ENCODE results near the gene CLEC4C. TPM values are rescaled to one million over a fixed set of nuclear protein-coding genes. Genes with fewer than 3 reads are reported as not detected.
"Not testable (repeated sequence)": the region's sequence is repeated elsewhere in the genome, so short reads cannot be mapped to it uniquely, and the experiment has no call there.

CLEC4C gene
- total RNA-seq, 1 donor from 2014 or later, result not detected

GRCh38 chr12:7784701-7785100 lies 37.5 kb upstream of the CLEC4C start:
- no peaks in the 10 kb centered on the region for H3K9me3 Mint-ChIP-seq (ENCODE audit: low read depth)
- no peak overlapping the region for H3K4me3 Mint-ChIP-seq (ENCODE audit: low read depth)
- no peak overlapping the region for H3K27ac Mint-ChIP-seq
- H3K27me3 Mint-ChIP-seq, result peaks cover 32% of the 10 kb centered on the region
- TF ChIP-seq, protein P1, sequence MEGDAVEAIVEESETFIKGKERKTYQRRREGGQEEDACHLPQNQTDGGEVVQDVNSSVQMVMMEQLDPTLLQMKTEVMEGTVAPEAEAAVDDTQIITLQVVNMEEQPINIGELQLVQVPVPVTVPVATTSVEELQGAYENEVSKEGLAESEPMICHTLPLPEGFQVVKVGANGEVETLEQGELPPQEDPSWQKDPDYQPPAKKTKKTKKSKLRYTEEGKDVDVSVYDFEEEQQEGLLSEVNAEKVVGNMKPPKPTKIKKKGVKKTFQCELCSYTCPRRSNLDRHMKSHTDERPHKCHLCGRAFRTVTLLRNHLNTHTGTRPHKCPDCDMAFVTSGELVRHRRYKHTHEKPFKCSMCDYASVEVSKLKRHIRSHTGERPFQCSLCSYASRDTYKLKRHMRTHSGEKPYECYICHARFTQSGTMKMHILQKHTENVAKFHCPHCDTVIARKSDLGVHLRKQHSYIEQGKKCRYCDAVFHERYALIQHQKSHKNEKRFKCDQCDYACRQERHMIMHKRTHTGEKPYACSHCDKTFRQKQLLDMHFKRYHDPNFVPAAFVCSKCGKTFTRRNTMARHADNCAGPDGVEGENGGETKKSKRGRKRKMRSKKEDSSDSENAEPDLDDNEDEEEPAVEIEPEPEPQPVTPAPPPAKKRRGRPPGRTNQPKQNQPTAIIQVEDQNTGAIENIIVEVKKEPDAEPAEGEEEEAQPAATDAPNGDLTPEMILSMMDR (IDR thresholded peaks at IDR 0.05; ENCODE audit: unreplicated experiment), result no peak
- no peaks in the 10 kb centered on the region for H3K36me3 Mint-ChIP-seq (ENCODE audit: insufficient read depth)
- DNase-seq (ENCODE audit: low spot score, unreplicated experiment), result no peak
- peaks cover 9% of the 10 kb centered on the region for H3K4me1 Mint-ChIP-seq (ENCODE audit: low read depth)

- H3K27me3 Mint-ChIP-seq, result peaks cover 20% of the 10 kb centered on the region
- not testable (repeated sequence) for H3K36me3 Mint-ChIP-seq (ENCODE audit: insufficient read depth); H3K9me3 Mint-ChIP-seq (ENCODE audit: low read depth); H3K4me1 Mint-ChIP-seq (ENCODE audit: low read depth); H3K4me3 Mint-ChIP-seq (ENCODE audit: low read depth); DNase-seq (ENCODE audit: low spot score, unreplicated experiment); H3K27ac Mint-ChIP-seq
Observed at GRCh38 chr12:7783433-7783832, 36.3 kb upstream of the CLEC4C start.

GRCh38 chr12:7782055-7782454 lies 34.9 kb upstream of the CLEC4C start:
- no peak for DNase-seq (ENCODE audit: low spot score, unreplicated experiment)
- TF ChIP-seq, protein P1 (IDR thresholded peaks at IDR 0.05; ENCODE audit: unreplicated experiment), result no peak
- H3K4me3 Mint-ChIP-seq (ENCODE audit: low read depth), result no peak overlapping the region
- no peaks in the 10 kb centered on the region for H3K36me3 Mint-ChIP-seq (ENCODE audit: insufficient read depth)
- H3K4me1 Mint-ChIP-seq (ENCODE audit: low read depth), result no peaks in the 10 kb centered on the region
- no peaks in the 10 kb centered on the region for H3K9me3 Mint-ChIP-seq (ENCODE audit: low read depth)
- peaks cover 6% of the 10 kb centered on the region for H3K27me3 Mint-ChIP-seq
- peak overlapping the region; percentile 52 for H3K27ac Mint-ChIP-seq

DNA sequence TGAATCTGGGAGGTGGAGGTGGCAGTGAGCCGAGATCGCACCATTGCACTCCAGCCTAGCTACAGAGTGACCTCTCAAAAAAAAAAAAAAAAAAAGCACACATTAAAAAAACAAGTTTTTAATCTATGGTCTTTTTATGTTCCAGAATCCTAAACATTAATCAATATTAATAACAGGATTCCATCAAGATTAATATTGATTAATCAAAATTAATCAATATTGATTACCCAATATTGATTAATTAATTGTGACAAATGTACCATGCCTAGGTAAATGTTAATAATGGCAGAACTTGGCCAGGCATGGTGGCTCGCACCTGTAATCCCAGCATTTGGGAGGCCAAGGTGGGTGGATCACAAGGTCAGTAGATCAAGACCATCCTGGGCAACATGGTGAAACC lies 34.1 kb upstream of the CLEC4C start:
- no peaks in the 10 kb centered on the region for H3K36me3 Mint-ChIP-seq (ENCODE audit: insufficient read depth)
- no peaks in the 10 kb centered on the region for H3K9me3 Mint-ChIP-seq (ENCODE audit: low read depth)
- no peak overlapping the region for H3K27ac Mint-ChIP-seq
- no peaks in the 10 kb centered on the region for H3K4me1 Mint-ChIP-seq (ENCODE audit: low read depth)
- H3K4me3 Mint-ChIP-seq (ENCODE audit: low read depth), result no peak overlapping the region
- no peaks in the 10 kb centered on the region for H3K27me3 Mint-ChIP-seq
- DNase-seq (ENCODE audit: low spot score, unreplicated experiment), result no peak
- TF ChIP-seq, protein P1 (IDR thresholded peaks at IDR 0.05; ENCODE audit: unreplicated experiment), result no peak

- H3K4me3 Mint-ChIP-seq (ENCODE audit: low read depth), result no peak overlapping the region
Observed at GRCh38 chr12:7769999-7770398, 22.8 kb upstream of the CLEC4C start.

DNA sequence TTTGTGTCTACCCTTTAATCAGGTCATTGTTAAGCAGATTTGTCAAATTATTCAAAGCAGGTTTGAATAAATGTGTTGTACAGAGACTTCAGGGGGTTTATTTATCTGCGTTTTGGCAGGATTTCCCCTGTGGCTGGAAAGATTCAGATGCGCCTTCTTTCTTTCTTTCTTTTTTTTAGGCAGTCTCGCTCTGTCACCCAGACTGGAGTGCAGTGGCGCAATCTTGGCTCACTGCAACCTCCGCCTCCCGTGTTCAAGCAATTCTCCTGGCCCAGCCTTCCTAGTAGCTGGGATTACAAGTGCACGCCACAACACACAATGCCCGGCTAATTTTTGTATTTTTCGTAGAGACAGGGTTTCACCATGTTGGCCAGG lies 11.6 kb upstream of the CLEC4C start:
- Mint-ChIP-seq H3K4me3 (ENCODE audit: low read depth) (no peak overlapping the region), H3K36me3 (ENCODE audit: insufficient read depth) (no peaks in the 10 kb centered on the region), H3K27ac (no peak overlapping the region), H3K27me3 (peaks cover 5% of the 10 kb centered on the region), H3K4me1 (ENCODE audit: low read depth) (no peaks in the 10 kb centered on the region), H3K9me3 (ENCODE audit: low read depth) (no peaks in the 10 kb centered on the region)
- TF ChIP-seq, protein P1 (IDR thresholded peaks at IDR 0.05; ENCODE audit: unreplicated experiment), result no peak
- no peak for DNase-seq (ENCODE audit: low spot score, unreplicated experiment)

More at GRCh38 chr12:7769999-7770398, 22.8 kb upstream of the CLEC4C start:
- DNase-seq (ENCODE audit: low spot score, unreplicated experiment), result no peak
- TF ChIP-seq, protein P1 (IDR thresholded peaks at IDR 0.05; ENCODE audit: unreplicated experiment), result no peak
- Mint-ChIP-seq H3K4me1 (ENCODE audit: low read depth) (no peaks in the 10 kb centered on the region), H3K27ac (no peak overlapping the region), H3K36me3 (ENCODE audit: insufficient read depth) (no peaks in the 10 kb centered on the region), H3K27me3 (no peaks in the 10 kb centered on the region), H3K9me3 (ENCODE audit: low read depth) (no peaks in the 10 kb centered on the region)
